Measurements from ENCODE around the gene DDX10. TPM values are rescaled to one million over a fixed set of nuclear protein-coding genes. Genes with fewer than 3 reads are reported as not detected.

Gene DDX10
- total RNA-seq, 1 experiment from 2014 or later, result 48.3 TPM

DNA sequence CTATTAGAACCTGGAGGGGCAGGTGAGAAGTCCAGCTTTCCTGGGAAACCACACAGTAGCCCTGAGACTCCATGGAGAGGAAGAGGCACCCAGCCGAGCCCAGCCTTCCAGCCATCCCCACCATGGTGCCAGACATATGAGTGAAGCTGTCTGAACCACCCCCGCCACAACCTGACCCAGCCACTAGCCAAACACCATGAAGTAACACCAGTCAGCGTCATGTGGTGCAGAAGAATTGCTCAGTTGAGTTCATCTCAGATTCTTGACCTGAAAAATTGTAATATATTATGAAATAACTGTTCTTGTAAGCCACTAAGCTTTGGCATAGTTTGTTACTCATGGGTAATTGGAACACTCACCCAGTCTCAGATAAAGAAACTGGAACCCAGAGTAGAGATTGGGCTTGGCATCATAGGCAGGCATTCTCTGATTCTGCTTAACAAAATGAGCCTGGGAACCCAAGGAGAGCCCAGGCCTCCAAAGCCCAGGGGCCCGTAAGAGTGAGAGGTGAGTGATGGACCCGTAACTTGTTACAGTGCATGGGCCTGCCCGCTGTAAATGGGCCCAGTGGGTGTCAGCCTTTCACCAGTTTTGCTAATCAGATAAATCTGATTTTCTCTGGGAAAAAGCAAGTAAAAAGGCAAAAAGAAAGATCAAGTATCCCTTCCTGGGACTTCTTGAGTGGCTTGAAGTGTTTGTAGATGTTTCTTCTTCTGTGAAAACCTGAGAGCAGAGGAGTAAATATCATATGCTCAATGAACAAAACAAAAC lies 305.5 kb downstream of the DDX10 start:
- Histone ChIP-seq H2BK15ac (ENCODE audit: low read depth, low read length) (no peak overlapping the region), H2BK12ac (ENCODE audit: insufficient read length, low read depth, low read length) (no peak overlapping the region), H2BK120ac (ENCODE audit: low read depth, low read length, poor library complexity, severe bottlenecking) (no peak overlapping the region), H4K91ac (ENCODE audit: insufficient read length, low read depth, low read length) (no peak overlapping the region), H2BK5ac (ENCODE audit: insufficient read length, low read length) (no peak overlapping the region), H4K20me1 (ENCODE audit: control insufficient read depth, insufficient read depth, insufficient read length) (no peaks in the 10 kb centered on the region), H3K9ac (ENCODE audit: extremely low read depth, insufficient read length, low read length) (no peak overlapping the region), H3K23ac (ENCODE audit: insufficient read length, low read depth, low read length) (no peak overlapping the region), H4K5ac (ENCODE audit: insufficient read length, low read depth, low read length) (no peak overlapping the region), H3K4me2 (ENCODE audit: insufficient read depth, insufficient read length, low read length) (no peak overlapping the region), H2AK5ac (ENCODE audit: insufficient read length, low read length) (no peak overlapping the region), H3K27ac (ENCODE audit: insufficient read length, low read depth, low read length) (no peak overlapping the region), H3K4me1 (ENCODE audit: insufficient read depth, low read length) (peaks cover 10% of the 10 kb centered on the region), H3K4ac (ENCODE audit: low read depth, low read length) (no peak overlapping the region), H3K23me2 (ENCODE audit: insufficient read length, low read depth, low read length, poor library complexity, severe bottlenecking) (no peaks in the 10 kb centered on the region), H3K56ac (ENCODE audit: insufficient read length, low read depth, low read length) (no peak overlapping the region), H3K79me2 (ENCODE audit: insufficient read depth, low read length) (no peaks in the 10 kb centered on the region), H4K8ac (replicated peaks; ENCODE audit: insufficient read length, low read depth, low read length) (no peak overlapping the region), H3K27me3 (ENCODE audit: insufficient read depth, low read length) (0 out of 2 replicates have a peak, but pooled peaks cover under 1% of the 10 kb centered on the region), H3K79me1 (ENCODE audit: insufficient read depth, low read depth, low read length, poor library complexity, severe bottlenecking) (no peaks in the 10 kb centered on the region), H3K18ac (ENCODE audit: insufficient read length, low read depth, low read length) (no peak overlapping the region), H2AFZ (ENCODE audit: low read length) (no peak overlapping the region), H2BK20ac (ENCODE audit: low read depth, low read length, poor library complexity, severe bottlenecking) (no peak overlapping the region), H3T11ph (ENCODE audit: low read length) (no peak overlapping the region), H3K9me3 (ENCODE audit: control insufficient read depth, low read depth, low read length) (no peaks in the 10 kb centered on the region), H3K14ac (ENCODE audit: insufficient read depth, low read length) (no peak overlapping the region)
- Mint-ChIP-seq H3K36me3 (ENCODE audit: insufficient read depth in 1 of 3, low read depth in 3 of 3) (no peaks in the 10 kb centered on the region), H3K27ac (no peak overlapping the region), H3K27me3 (ENCODE audit: low read depth) (no peaks in the 10 kb centered on the region), H3K4me1 (peaks cover 15 to 24% of the 10 kb centered on the region in 2 experiments), H3K9me3 (no peaks in the 10 kb centered on the region), H3K4me3 (no peak overlapping the region)
- WGBS (ENCODE audit: extremely low coverage, insufficient read length, low lambda C conversion rate), result no CpG with 5 or more reads among the region's 6 CpGs
- DNase-seq, result no peak
- TF ChIP-seq, protein P1, sequence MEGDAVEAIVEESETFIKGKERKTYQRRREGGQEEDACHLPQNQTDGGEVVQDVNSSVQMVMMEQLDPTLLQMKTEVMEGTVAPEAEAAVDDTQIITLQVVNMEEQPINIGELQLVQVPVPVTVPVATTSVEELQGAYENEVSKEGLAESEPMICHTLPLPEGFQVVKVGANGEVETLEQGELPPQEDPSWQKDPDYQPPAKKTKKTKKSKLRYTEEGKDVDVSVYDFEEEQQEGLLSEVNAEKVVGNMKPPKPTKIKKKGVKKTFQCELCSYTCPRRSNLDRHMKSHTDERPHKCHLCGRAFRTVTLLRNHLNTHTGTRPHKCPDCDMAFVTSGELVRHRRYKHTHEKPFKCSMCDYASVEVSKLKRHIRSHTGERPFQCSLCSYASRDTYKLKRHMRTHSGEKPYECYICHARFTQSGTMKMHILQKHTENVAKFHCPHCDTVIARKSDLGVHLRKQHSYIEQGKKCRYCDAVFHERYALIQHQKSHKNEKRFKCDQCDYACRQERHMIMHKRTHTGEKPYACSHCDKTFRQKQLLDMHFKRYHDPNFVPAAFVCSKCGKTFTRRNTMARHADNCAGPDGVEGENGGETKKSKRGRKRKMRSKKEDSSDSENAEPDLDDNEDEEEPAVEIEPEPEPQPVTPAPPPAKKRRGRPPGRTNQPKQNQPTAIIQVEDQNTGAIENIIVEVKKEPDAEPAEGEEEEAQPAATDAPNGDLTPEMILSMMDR (conservative IDR thresholded peaks at IDR 0.05), result peak; percentile 32; the same call in 1 of the 3 replicates
